GM23338 (cell line): ENCODE data around the gene THAP9. TPM values are rescaled to one million over a fixed set of nuclear protein-coding genes. Genes with fewer than 3 reads are reported as not detected.

Experiments used
- ATAC-seq: fragments of 200-7000 bp; cut with Tn5 transposase; 3 replicates; pipeline ENCODE4 v1.9.1; 2020
- DNase-seq: peaks from one replicate; pipeline ENCODE4 v3.0.0-alpha.2; 2015; ENCODE audit warnings: low spot score
- H2AFZ ChIP-seq: fragments of 200-600 bp; sonication (generic); 2 replicates; pipeline ENCODE4 v1.8.0; 2016; ENCODE audit warnings: antibody characterized with exemption, mild to moderate bottlenecking, moderate library complexity
- H3F3A ChIP-seq: fragments of 200-600 bp; sonication (generic); replicated peaks from 2 replicates; pipeline ENCODE4 v1.8.0; 2017; ENCODE audit warnings: antibody characterized with exemption, mixed run types, low read depth
- H3K27ac ChIP-seq: fragments of 200-600 bp; sonication (generic); 2 replicates; pipeline ENCODE4 v1.6.1; 2016; ENCODE audit warnings: low read depth
- H3K27me3 ChIP-seq: fragments of 200-600 bp; sonication (generic); 2 replicates; pipeline ENCODE4 v1.8.0; 2016; ENCODE audit warnings: mild to moderate bottlenecking, mixed run types, moderate library complexity; ENCODE audit not compliant: insufficient read depth
- H3K36me3 ChIP-seq: fragments of 200-600 bp; sonication (generic); 2 replicates; pipeline ENCODE4 v1.8.0; 2016; ENCODE audit warnings: mild to moderate bottlenecking; ENCODE audit not compliant: insufficient read depth
- H3K4me1 ChIP-seq: fragments of 200-600 bp; sonication (generic); 2 replicates; pipeline ENCODE4 v1.8.0; 2016; ENCODE audit warnings: mild to moderate bottlenecking, moderate library complexity; ENCODE audit not compliant: insufficient read depth
- H3K4me2 ChIP-seq: fragments of 200-600 bp; sonication (generic); 2 replicates; pipeline ENCODE4 v1.7.1; 2017; ENCODE audit warnings: mixed run types
- H3K4me3 ChIP-seq: fragments of 200-600 bp; sonication (generic); 2 replicates; pipeline ENCODE4 v1.6.1; 2016; ENCODE audit warnings: mixed run types
- H3K79me2 ChIP-seq: fragments of 200-600 bp; sonication (generic); replicated peaks from 2 replicates; pipeline ENCODE4 v1.8.0; 2017; ENCODE audit warnings: mild to moderate bottlenecking; ENCODE audit not compliant: insufficient read depth
- H3K9me2 ChIP-seq: fragments of 200-600 bp; sonication (generic); 2 replicates; pipeline ENCODE4 v1.8.0; 2017; ENCODE audit not compliant: insufficient read depth
- H4K20me1 ChIP-seq: fragments of 200-600 bp; sonication (generic); replicated peaks from 2 replicates; pipeline ENCODE4 v1.8.0; 2017; ENCODE audit warnings: mild to moderate bottlenecking; ENCODE audit not compliant: insufficient read depth
- H3K27ac Mint-ChIP-seq: 2 replicates; pipeline ENCODE4 v1.8.0; 2020; ENCODE audit warnings: inconsistent platforms, mild to moderate bottlenecking, moderate library complexity, mixed read lengths
- H3K27me3 Mint-ChIP-seq: 3 replicates; pipeline ENCODE4 v1.8.0; 2022; ENCODE audit warnings: low read depth, mild to moderate bottlenecking, moderate library complexity, mixed read lengths, inconsistent platforms; ENCODE audit not compliant: insufficient read depth, poor library complexity
- H3K36me3 Mint-ChIP-seq: 3 replicates; pipeline ENCODE4 v1.8.0; 2021; ENCODE audit warnings: low read depth, mild to moderate bottlenecking, inconsistent platforms, moderate library complexity, mixed read lengths
- H3K4me1 Mint-ChIP-seq: 3 replicates; pipeline ENCODE4 v1.8.0; 2020; ENCODE audit warnings: mild to moderate bottlenecking, inconsistent platforms, mixed read lengths
- H3K4me3 Mint-ChIP-seq: 3 replicates; pipeline ENCODE4 v1.8.0; 2021; ENCODE audit warnings: moderate library complexity, mild to moderate bottlenecking, inconsistent platforms, mixed read lengths
- H3K9me3 Mint-ChIP-seq: 3 replicates; pipeline ENCODE4 v1.8.0; 2020; ENCODE audit warnings: moderate library complexity, mild to moderate bottlenecking, inconsistent platforms, mixed read lengths
- CREB1 ChIP-seq: fragments of 250-450 bp; sonication (Bioruptor Pico); IDR thresholded peaks from 2 replicates; pipeline ENCODE4 v1.5.0; 2020; ENCODE audit warnings: low read depth, mild to moderate bottlenecking, moderate library complexity
- EZH2 ChIP-seq: fragments of 200-600 bp; sonication (generic); IDR thresholded peaks from one replicate; pipeline ENCODE4 v1.8.0; 2017; ENCODE audit warnings: antibody characterized with exemption, mild to moderate bottlenecking, low read depth; ENCODE audit not compliant: unreplicated experiment
- EZH2phosphoT487 ChIP-seq: fragments of 200-600 bp; sonication (generic); IDR thresholded peaks from one replicate; pipeline ENCODE4 v1.8.1; 2018; ENCODE audit warnings: antibody characterized with exemption; ENCODE audit not compliant: unreplicated experiment
- JUNB ChIP-seq: IDR thresholded peaks from one replicate; pipeline ENCODE4 v1.6.1; 2016; ENCODE audit warnings: antibody characterized with exemption; ENCODE audit not compliant: unreplicated experiment
- NANOG ChIP-seq: IDR thresholded peaks from 2 replicates; pipeline ENCODE4 v1.6.1; 2016; ENCODE audit warnings: antibody characterized with exemption, borderline replicate concordance
- POLR2AphosphoS5 ChIP-seq: IDR thresholded peaks from 2 replicates; pipeline ENCODE4 v1.6.1; 2016; ENCODE audit warnings: antibody characterized with exemption, low read depth
- STAT1 ChIP-seq: IDR thresholded peaks from one replicate; pipeline ENCODE4 v1.6.1; 2016; ENCODE audit warnings: antibody characterized with exemption; ENCODE audit not compliant: unreplicated experiment
- ZNF114 ChIP-seq: fragments of 250-450 bp; sonication (Bioruptor Pico); IDR thresholded peaks from 2 replicates; pipeline ENCODE4 v1.5.0; 2020; ENCODE audit warnings: mild to moderate bottlenecking, moderate library complexity
- ZNF331 ChIP-seq: fragments of 250-450 bp; sonication (Bioruptor Pico); IDR thresholded peaks from 2 replicates; pipeline ENCODE4 v1.5.0; 2020; ENCODE audit warnings: low read depth, mild to moderate bottlenecking, moderate library complexity
- polyA plus RNA-seq: library from polyadenylated mRNA; unstranded; fragments of >200 nt; fragmentation: Nextera tagmentation; extraction: Ambion mirVana; gene quantifications from 2 replicates; pipeline ENCODE4 v1.2.1, GENCODE V29; 2016
- total RNA-seq: library from RNA; depleted of rRNA; stranded (reverse); fragments of >200 nt; shearing (Covaris generic); gene quantifications from 2 replicates; pipeline ENCODE4 v1.2.3, GENCODE V29; 2014
- TF ChIP-seq, protein P1 (sequence below): IDR thresholded peaks from one replicate; pipeline ENCODE4 v1.6.1; 2018; ENCODE audit warnings: antibody characterized with exemption; ENCODE audit not compliant: unreplicated experiment
- TF ChIP-seq, protein P2 (sequence below): fragments of 250-450 bp; sonication (Bioruptor Pico); IDR thresholded peaks from 2 replicates; pipeline ENCODE4 v1.5.0; 2020; ENCODE audit warnings: mild to moderate bottlenecking, moderate library complexity
- TF ChIP-seq, protein P3 (sequence below), 2 experiments: fragments of 200-600 bp in 1 of 2; sonication (generic) in 1 of 2; conservative IDR thresholded peaks; 2 replicates each; pipeline versions ENCODE4 v1.5.1 to v1.6.1; 2016 to 2017; ENCODE audit warnings: antibody characterized with exemption in 2 of 2, low read depth in 2 of 2, mild to moderate bottlenecking in 2 of 2, moderate library complexity in 1 of 2
- TF ChIP-seq, protein P4 (sequence below): IDR thresholded peaks from 2 replicates; pipeline ENCODE4 v1.6.1; 2016; ENCODE audit warnings: antibody characterized with exemption

THAP9 gene
- total and polyA plus RNA-seq, 2 experiments from 2014 or later: 8.7 to 22.3 TPM

DNA sequence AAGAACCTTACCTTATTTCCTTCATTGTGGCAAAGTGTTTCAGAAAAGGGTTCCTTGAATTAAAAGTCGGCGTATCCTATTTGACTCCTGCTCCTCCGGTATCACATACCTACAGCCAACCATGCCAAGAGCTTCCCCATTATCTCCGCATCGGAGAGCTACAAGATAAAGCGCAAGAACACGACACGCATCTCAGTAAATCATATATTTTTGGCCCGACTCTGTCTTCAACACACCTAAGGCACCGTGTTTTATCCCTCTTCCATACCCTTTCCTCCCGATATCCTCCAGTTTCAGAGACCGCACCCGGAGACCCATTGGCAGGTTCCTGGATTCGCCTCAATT is 497 bp upstream of the THAP9 start:
- Mint-ChIP-seq H3K9me3 (no peaks in the 10 kb centered on the region), H3K4me3 (no peak overlapping the region), H3K27me3 (peaks cover 2% of the 10 kb centered on the region), H3K4me1 (peaks cover 8% of the 10 kb centered on the region), H3K27ac (no peak overlapping the region), H3K36me3 (peaks cover 21% of the 10 kb centered on the region)
- peak overlapping the region; percentile 86 for H3K4me3 ChIP-seq
- H3K36me3 ChIP-seq: peaks cover 30% of the 10 kb centered on the region
- peak; percentile 46 for DNase-seq
- H3K4me2 ChIP-seq: peak overlapping the region; percentile 93
- H3K9me2 ChIP-seq: no peaks in the 10 kb centered on the region
- H3K79me2 ChIP-seq: peaks cover 79% of the 10 kb centered on the region
- ATAC-seq: peak; percentile 20
- peaks cover 9% of the 10 kb centered on the region for H3F3A ChIP-seq
- H3K27ac ChIP-seq: peak overlapping the region; percentile 98
- no peaks in the 10 kb centered on the region for H3K27me3 ChIP-seq
- no peak for TF ChIP-seq EZH2phosphoT487
- TF ChIP-seq, protein P1, sequence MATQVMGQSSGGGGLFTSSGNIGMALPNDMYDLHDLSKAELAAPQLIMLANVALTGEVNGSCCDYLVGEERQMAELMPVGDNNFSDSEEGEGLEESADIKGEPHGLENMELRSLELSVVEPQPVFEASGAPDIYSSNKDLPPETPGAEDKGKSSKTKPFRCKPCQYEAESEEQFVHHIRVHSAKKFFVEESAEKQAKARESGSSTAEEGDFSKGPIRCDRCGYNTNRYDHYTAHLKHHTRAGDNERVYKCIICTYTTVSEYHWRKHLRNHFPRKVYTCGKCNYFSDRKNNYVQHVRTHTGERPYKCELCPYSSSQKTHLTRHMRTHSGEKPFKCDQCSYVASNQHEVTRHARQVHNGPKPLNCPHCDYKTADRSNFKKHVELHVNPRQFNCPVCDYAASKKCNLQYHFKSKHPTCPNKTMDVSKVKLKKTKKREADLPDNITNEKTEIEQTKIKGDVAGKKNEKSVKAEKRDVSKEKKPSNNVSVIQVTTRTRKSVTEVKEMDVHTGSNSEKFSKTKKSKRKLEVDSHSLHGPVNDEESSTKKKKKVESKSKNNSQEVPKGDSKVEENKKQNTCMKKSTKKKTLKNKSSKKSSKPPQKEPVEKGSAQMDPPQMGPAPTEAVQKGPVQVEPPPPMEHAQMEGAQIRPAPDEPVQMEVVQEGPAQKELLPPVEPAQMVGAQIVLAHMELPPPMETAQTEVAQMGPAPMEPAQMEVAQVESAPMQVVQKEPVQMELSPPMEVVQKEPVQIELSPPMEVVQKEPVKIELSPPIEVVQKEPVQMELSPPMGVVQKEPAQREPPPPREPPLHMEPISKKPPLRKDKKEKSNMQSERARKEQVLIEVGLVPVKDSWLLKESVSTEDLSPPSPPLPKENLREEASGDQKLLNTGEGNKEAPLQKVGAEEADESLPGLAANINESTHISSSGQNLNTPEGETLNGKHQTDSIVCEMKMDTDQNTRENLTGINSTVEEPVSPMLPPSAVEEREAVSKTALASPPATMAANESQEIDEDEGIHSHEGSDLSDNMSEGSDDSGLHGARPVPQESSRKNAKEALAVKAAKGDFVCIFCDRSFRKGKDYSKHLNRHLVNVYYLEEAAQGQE: no peak
- TF ChIP-seq POLR2AphosphoS5: no peak
- TF ChIP-seq STAT1: no peak
- no peak for TF ChIP-seq ZNF331 (CRISPR knock-in tag)
- TF ChIP-seq, protein P2, sequence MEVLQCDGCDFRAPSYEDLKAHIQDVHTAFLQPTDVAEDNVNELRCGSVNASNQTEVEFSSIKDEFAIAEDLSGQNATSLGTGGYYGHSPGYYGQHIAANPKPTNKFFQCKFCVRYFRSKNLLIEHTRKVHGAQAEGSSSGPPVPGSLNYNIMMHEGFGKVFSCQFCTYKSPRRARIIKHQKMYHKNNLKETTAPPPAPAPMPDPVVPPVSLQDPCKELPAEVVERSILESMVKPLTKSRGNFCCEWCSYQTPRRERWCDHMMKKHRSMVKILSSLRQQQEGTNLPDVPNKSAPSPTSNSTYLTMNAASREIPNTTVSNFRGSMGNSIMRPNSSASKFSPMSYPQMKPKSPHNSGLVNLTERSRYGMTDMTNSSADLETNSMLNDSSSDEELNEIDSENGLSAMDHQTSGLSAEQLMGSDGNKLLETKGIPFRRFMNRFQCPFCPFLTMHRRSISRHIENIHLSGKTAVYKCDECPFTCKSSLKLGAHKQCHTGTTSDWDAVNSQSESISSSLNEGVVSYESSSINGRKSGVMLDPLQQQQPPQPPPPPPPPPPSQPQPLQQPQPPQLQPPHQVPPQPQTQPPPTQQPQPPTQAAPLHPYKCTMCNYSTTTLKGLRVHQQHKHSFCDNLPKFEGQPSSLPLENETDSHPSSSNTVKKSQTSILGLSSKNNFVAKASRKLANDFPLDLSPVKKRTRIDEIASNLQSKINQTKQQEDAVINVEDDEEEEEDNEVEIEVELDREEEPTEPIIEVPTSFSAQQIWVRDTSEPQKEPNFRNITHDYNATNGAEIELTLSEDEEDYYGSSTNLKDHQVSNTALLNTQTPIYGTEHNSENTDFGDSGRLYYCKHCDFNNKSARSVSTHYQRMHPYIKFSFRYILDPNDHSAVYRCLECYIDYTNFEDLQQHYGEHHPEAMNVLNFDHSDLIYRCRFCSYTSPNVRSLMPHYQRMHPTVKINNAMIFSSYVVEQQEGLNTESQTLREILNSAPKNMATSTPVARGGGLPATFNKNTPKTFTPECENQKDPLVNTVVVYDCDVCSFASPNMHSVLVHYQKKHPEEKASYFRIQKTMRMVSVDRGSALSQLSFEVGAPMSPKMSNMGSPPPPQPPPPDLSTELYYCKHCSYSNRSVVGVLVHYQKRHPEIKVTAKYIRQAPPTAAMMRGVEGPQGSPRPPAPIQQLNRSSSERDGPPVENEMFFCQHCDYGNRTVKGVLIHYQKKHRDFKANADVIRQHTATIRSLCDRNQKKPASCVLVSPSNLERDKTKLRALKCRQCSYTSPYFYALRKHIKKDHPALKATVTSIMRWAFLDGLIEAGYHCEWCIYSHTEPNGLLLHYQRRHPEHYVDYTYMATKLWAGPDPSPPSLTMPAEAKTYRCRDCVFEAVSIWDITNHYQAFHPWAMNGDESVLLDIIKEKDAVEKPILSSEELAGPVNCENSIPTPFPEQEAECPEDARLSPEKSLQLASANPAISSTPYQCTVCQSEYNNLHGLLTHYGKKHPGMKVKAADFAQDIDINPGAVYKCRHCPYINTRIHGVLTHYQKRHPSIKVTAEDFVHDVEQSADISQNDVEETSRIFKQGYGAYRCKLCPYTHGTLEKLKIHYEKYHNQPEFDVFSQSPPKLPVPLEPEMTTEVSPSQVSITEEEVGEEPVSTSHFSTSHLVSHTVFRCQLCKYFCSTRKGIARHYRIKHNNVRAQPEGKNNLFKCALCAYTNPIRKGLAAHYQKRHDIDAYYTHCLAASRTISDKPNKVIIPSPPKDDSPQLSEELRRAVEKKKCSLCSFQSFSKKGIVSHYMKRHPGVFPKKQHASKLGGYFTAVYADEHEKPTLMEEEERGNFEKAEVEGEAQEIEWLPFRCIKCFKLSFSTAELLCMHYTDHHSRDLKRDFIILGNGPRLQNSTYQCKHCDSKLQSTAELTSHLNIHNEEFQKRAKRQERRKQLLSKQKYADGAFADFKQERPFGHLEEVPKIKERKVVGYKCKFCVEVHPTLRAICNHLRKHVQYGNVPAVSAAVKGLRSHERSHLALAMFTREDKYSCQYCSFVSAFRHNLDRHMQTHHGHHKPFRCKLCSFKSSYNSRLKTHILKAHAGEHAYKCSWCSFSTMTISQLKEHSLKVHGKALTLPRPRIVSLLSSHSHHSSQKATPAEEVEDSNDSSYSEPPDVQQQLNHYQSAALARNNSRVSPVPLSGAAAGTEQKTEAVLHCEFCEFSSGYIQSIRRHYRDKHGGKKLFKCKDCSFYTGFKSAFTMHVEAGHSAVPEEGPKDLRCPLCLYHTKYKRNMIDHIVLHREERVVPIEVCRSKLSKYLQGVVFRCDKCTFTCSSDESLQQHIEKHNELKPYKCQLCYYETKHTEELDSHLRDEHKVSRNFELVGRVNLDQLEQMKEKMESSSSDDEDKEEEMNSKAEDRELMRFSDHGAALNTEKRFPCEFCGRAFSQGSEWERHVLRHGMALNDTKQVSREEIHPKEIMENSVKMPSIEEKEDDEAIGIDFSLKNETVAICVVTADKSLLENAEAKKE (CRISPR knock-in tag): no peak
- no peak for TF ChIP-seq JUNB
- TF ChIP-seq ZNF114 (CRISPR knock-in tag): no peak
- TF ChIP-seq, protein P3, sequence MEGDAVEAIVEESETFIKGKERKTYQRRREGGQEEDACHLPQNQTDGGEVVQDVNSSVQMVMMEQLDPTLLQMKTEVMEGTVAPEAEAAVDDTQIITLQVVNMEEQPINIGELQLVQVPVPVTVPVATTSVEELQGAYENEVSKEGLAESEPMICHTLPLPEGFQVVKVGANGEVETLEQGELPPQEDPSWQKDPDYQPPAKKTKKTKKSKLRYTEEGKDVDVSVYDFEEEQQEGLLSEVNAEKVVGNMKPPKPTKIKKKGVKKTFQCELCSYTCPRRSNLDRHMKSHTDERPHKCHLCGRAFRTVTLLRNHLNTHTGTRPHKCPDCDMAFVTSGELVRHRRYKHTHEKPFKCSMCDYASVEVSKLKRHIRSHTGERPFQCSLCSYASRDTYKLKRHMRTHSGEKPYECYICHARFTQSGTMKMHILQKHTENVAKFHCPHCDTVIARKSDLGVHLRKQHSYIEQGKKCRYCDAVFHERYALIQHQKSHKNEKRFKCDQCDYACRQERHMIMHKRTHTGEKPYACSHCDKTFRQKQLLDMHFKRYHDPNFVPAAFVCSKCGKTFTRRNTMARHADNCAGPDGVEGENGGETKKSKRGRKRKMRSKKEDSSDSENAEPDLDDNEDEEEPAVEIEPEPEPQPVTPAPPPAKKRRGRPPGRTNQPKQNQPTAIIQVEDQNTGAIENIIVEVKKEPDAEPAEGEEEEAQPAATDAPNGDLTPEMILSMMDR (conservative IDR thresholded peaks at IDR 0.05; ENCODE audit: low read depth in 2 of 2): no peak
- TF ChIP-seq EZH2: no peak
- TF ChIP-seq, protein P4, sequence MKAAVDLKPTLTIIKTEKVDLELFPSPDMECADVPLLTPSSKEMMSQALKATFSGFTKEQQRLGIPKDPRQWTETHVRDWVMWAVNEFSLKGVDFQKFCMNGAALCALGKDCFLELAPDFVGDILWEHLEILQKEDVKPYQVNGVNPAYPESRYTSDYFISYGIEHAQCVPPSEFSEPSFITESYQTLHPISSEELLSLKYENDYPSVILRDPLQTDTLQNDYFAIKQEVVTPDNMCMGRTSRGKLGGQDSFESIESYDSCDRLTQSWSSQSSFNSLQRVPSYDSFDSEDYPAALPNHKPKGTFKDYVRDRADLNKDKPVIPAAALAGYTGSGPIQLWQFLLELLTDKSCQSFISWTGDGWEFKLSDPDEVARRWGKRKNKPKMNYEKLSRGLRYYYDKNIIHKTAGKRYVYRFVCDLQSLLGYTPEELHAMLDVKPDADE: no peak
- no peak for TF ChIP-seq CREB1 (CRISPR knock-in tag)
- TF ChIP-seq NANOG: no peak
- 0 out of 2 replicates have a peak, but pooled peaks cover 4% of the 10 kb centered on the region for H3K4me1 ChIP-seq
- peak overlapping the region; percentile 79; the same call in 1 of the 2 replicates for H2AFZ ChIP-seq
- peaks cover 30% of the 10 kb centered on the region for H4K20me1 ChIP-seq
